Measurements from ENCODE around the gene ADARB2. TPM values are rescaled to one million over a fixed set of nuclear protein-coding genes. Genes with fewer than 3 reads are reported as not detected.

Gene ADARB2
- total and polyA plus RNA-seq, 2 experiments from 2014 or later = not detected

GRCh38 chr10:1187855-1188557 lies 549.3 kb downstream of the ADARB2 start:
- DNase-seq = no peak
- Histone ChIP-seq H3K36me3 (ENCODE audit: low read depth) (no peaks in the 10 kb centered on the region), H3K9me2 (ENCODE audit: insufficient read depth) (no peaks in the 10 kb centered on the region), H3K4me3 (no peak overlapping the region), H3K9me3 (ENCODE audit: low read depth) (no peaks in the 10 kb centered on the region), H3K9ac (no peak overlapping the region), H3K4me2 (ENCODE audit: unreplicated experiment) (no peak overlapping the region), H4K20me1 (ENCODE audit: insufficient read depth) (no peaks in the 10 kb centered on the region), H3F3A (ENCODE audit: insufficient read depth) (no peaks in the 10 kb centered on the region), H3K4me1 (ENCODE audit: insufficient read depth) (no peaks in the 10 kb centered on the region), H3K27me3 (replicated peaks; ENCODE audit: insufficient read depth) (peaks cover 19% of the 10 kb centered on the region), H3K27ac (no peak overlapping the region), H2AFZ (no peak overlapping the region), H3K79me2 (ENCODE audit: insufficient read depth) (no peaks in the 10 kb centered on the region)
- no peak for TF ChIP-seq EZH2phosphoT487 (IDR thresholded peaks at IDR 0.05; ENCODE audit: insufficient read depth, low read depth)
- no peak for TF ChIP-seq EZH2 (IDR thresholded peaks at IDR 0.05; ENCODE audit: insufficient read depth, poor library complexity, severe bottlenecking)
- in situ Hi-C loops (cut with MboI) = no loop called here
- 28 to 32% methylated on average over 11 of the region's 11 CpGs for WGBS, 2 experiments (ENCODE audit: low coverage in 1 of 2, low lambda C conversion rate in 2 of 2, missing lambda C conversion rate in 2 of 2)

DNA sequence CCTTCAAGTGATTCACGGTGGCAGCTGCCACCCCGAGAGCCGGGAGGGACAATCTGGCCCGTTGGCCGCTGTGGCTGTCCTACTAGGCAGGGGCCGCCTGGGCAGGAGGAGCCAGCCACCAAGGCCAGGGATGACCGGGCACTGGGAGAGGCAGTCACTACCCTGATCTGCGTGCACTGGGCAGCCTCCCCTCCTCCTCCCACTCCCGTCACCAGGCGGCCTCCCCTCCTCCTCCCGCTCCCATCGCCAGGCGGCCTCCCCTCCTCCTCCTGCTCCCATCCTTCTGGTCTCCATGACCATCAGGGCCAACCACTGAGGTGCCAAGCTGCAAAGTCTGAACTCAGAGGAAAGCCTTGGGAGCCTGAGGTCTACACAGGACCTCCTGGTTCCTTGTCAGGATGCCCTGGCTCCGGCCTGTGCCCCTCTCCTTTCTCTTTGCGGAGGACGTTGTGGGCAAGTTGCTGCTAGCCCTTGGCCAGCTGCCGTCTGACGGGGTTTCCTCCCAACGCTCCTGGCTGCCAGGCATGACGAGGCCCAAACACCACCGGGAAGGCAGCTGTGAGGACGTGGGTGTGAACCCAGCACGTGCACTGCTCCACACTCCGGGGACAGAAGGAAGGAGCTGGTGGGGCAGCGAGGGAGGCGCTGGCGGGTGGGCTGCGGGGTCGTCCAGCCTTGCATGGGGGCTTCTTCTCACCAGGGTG lies 550.0 kb downstream of the ADARB2 start:
- Histone ChIP-seq H3K9ac (no peak overlapping the region), H3K4me2 (ENCODE audit: unreplicated experiment) (no peak overlapping the region), H3F3A (ENCODE audit: insufficient read depth) (no peaks in the 10 kb centered on the region), H3K79me2 (ENCODE audit: insufficient read depth) (no peaks in the 10 kb centered on the region), H2AFZ (no peak overlapping the region), H3K27ac (no peak overlapping the region), H3K9me3 (ENCODE audit: low read depth) (no peaks in the 10 kb centered on the region), H3K4me3 (no peak overlapping the region), H4K20me1 (ENCODE audit: insufficient read depth) (no peaks in the 10 kb centered on the region), H3K36me3 (ENCODE audit: low read depth) (no peaks in the 10 kb centered on the region), H3K4me1 (ENCODE audit: insufficient read depth) (no peaks in the 10 kb centered on the region), H3K27me3 (replicated peaks; ENCODE audit: insufficient read depth) (peaks cover 20% of the 10 kb centered on the region), H3K9me2 (ENCODE audit: insufficient read depth) (no peaks in the 10 kb centered on the region)
- DNase-seq = no peak
- in situ Hi-C loops (cut with MboI) = no loop called here
- 46 to 52% methylated on average over 26 to 29 of the region's 29 CpGs for whole genome bisulfite sequencing, 2 experiments (ENCODE audit: low coverage in 1 of 2, low lambda C conversion rate in 2 of 2, missing lambda C conversion rate in 2 of 2)
- TF ChIP-seq EZH2phosphoT487 (IDR thresholded peaks at IDR 0.05; ENCODE audit: insufficient read depth, low read depth) (no peak), EZH2 (IDR thresholded peaks at IDR 0.05; ENCODE audit: insufficient read depth, poor library complexity, severe bottlenecking) (no peak)

- Histone ChIP-seq H3K9me3 (ENCODE audit: low read depth) (no peaks in the 10 kb centered on the region), H3K4me3 (no peak overlapping the region), H2AFZ (no peak overlapping the region), H3F3A (ENCODE audit: insufficient read depth) (no peaks in the 10 kb centered on the region), H3K4me2 (ENCODE audit: unreplicated experiment) (no peak overlapping the region), H3K79me2 (ENCODE audit: insufficient read depth) (no peaks in the 10 kb centered on the region), H3K36me3 (ENCODE audit: low read depth) (no peaks in the 10 kb centered on the region), H3K9me2 (ENCODE audit: insufficient read depth) (no peaks in the 10 kb centered on the region), H4K20me1 (ENCODE audit: insufficient read depth) (no peaks in the 10 kb centered on the region), H3K27ac (no peak overlapping the region), H3K27me3 (replicated peaks; ENCODE audit: insufficient read depth) (peaks cover 19% of the 10 kb centered on the region), H3K4me1 (ENCODE audit: insufficient read depth) (no peaks in the 10 kb centered on the region), H3K9ac (no peak overlapping the region)
- in situ Hi-C loops (cut with MboI) = no loop called here
- TF ChIP-seq EZH2 (IDR thresholded peaks at IDR 0.05; ENCODE audit: insufficient read depth, poor library complexity, severe bottlenecking) = no peak
- no peak for TF ChIP-seq EZH2phosphoT487 (IDR thresholded peaks at IDR 0.05; ENCODE audit: insufficient read depth, low read depth)
- DNase-seq = no peak
- 61 to 75% methylated on average over 6 to 7 of the region's 7 CpGs for WGBS, 2 experiments (ENCODE audit: low coverage in 1 of 2, low lambda C conversion rate in 2 of 2, missing lambda C conversion rate in 2 of 2)
Observed at GRCh38 chr10:1186683-1186990, 550.7 kb downstream of the ADARB2 start.

DNA sequence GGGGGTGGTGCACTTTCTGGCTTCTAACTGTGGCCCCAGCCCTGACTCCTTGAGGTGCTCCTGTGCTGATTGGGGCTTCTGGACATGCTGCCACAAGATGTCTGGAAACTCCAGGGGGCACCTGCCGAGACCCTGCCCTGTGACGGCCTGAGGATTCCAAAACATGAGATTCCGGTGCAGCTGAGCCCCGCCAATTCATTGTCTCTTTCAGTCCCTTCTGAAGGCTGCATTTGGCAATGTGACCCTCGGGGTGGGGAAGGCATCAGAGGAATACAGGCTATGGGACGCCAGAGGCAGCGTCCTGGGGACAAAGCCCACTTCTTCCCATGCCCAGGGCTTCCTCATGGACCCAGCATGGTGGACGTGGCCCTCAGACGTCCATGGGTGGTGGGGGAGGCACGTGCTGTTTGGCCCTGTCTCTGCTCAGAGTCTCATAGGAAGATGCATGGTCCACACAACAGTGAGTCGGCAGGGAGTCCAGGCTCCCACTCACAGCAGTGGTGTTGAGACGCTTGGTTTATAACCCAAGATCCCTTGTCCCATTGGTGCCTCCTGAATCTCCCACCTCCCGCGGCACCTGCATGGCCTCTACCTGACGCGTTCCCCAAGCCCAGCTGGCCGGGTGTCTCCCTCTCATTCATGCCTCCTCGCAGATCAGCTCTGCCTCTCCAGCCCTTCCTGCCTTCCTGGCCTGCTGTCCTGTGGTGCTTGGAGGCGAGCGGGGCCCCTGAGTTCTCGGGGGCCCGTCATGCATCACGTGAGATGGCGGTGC lies 551.2 kb downstream of the ADARB2 start:
- Histone ChIP-seq H3K27me3 (replicated peaks; ENCODE audit: insufficient read depth) (peaks cover 15% of the 10 kb centered on the region), H3F3A (ENCODE audit: insufficient read depth) (no peaks in the 10 kb centered on the region), H2AFZ (no peak overlapping the region), H3K79me2 (ENCODE audit: insufficient read depth) (no peaks in the 10 kb centered on the region), H3K27ac (no peak overlapping the region), H3K9me3 (ENCODE audit: low read depth) (no peaks in the 10 kb centered on the region), H3K4me2 (ENCODE audit: unreplicated experiment) (no peak overlapping the region), H3K4me3 (no peak overlapping the region), H3K4me1 (ENCODE audit: insufficient read depth) (no peaks in the 10 kb centered on the region), H3K36me3 (ENCODE audit: low read depth) (no peaks in the 10 kb centered on the region), H4K20me1 (ENCODE audit: insufficient read depth) (no peaks in the 10 kb centered on the region), H3K9me2 (ENCODE audit: insufficient read depth) (no peaks in the 10 kb centered on the region), H3K9ac (no peak overlapping the region)
- TF ChIP-seq EZH2 (IDR thresholded peaks at IDR 0.05; ENCODE audit: insufficient read depth, poor library complexity, severe bottlenecking) = no peak
- TF ChIP-seq EZH2phosphoT487 (IDR thresholded peaks at IDR 0.05; ENCODE audit: insufficient read depth, low read depth) = no peak
- 36 to 46% methylated on average over 21 to 24 of the region's 24 CpGs for WGBS, 2 experiments (ENCODE audit: low coverage in 1 of 2, low lambda C conversion rate in 2 of 2, missing lambda C conversion rate in 2 of 2)
- no peak for DNase-seq
- in situ Hi-C loops (cut with MboI) = no loop called here
